OCI-LY7 (cell line): ENCODE results near the gene KCNRG. TPM values are rescaled to one million over a fixed set of nuclear protein-coding genes. Genes with fewer than 3 reads are reported as not detected.
A peak's percentile ranks its signal among the peaks of the same experiment; 100 is the strongest.

Experiments used
- BruUV-seq: library from RNA; stranded (reverse); fragments of 400-500 nt; replicated peaks from 2 replicates; lab custom pipeline; 2021; lab: Mats Ljungman, UMichigan
- CTCF ChIA-PET: fragments of 300-600 bp; sonication (Branson Sonifier 250); formaldehyde crosslinking; loops from one replicate; lab custom pipeline; 2022; ENCODE audit warnings: antibody characterized with exemption; ENCODE audit not compliant: unreplicated experiment; lab: Charles Lee
- POLR2A ChIA-PET: fragments of 300-600 bp; sonication (Branson Sonifier 250); formaldehyde crosslinking; loops from one replicate; lab custom pipeline; 2022; ENCODE audit warnings: antibody characterized with exemption; lab: Charles Lee
- DNase-seq: peaks from one replicate; pipeline ENCODE4 v3.0.0-alpha.2; 2015; ENCODE audit warnings: low spot score
- H2AFZ ChIP-seq: fragments of 200-600 bp; sonication (generic), shearing (Covaris generic); 2 replicates; pipeline ENCODE4 v1.6.1; 2014; ENCODE audit warnings: mild to moderate bottlenecking, antibody characterized with exemption, low read length, moderate library complexity
- H3K27ac ChIP-seq: fragments of 200-600 bp; sonication (generic); 2 replicates; pipeline ENCODE4 v1.5.1; 2014; ENCODE audit warnings: mixed run types, low read depth, mild to moderate bottlenecking, moderate library complexity, low read length, inconsistent platforms; ENCODE audit not compliant: poor library complexity, severe bottlenecking
- H3K36me3 ChIP-seq: fragments of 200-600 bp; sonication (generic); 2 replicates; pipeline ENCODE4 v1.6.1; 2014; ENCODE audit warnings: mild to moderate bottlenecking, antibody characterized with exemption, low read length, moderate library complexity, mixed read lengths; ENCODE audit not compliant: insufficient read depth
- H3K4me1 ChIP-seq: fragments of 200-600 bp; sonication (generic); 2 replicates; pipeline ENCODE4 v1.5.1; 2014; ENCODE audit warnings: mild to moderate bottlenecking, low read length; ENCODE audit not compliant: insufficient read depth, poor library complexity, severe bottlenecking
- H3K4me2 ChIP-seq: fragments of 200-600 bp; sonication (generic); 2 replicates; pipeline ENCODE4 v1.6.1; 2014; ENCODE audit warnings: mild to moderate bottlenecking, low read length
- H3K4me3 ChIP-seq: fragments of 200-600 bp; sonication (generic); 2 replicates; pipeline ENCODE4 v1.5.1; 2014; ENCODE audit warnings: mild to moderate bottlenecking, low read depth, low read length; ENCODE audit not compliant: poor library complexity, severe bottlenecking
- H3K79me2 ChIP-seq: fragments of 200-600 bp; sonication (generic); 2 replicates; pipeline ENCODE4 v1.6.1; 2016; ENCODE audit warnings: low read depth, mild to moderate bottlenecking, low read length, moderate library complexity, mixed read lengths; ENCODE audit not compliant: insufficient read depth
- H3K9me2 ChIP-seq: fragments of 200-600 bp; sonication (generic); 2 replicates; pipeline ENCODE4 v1.6.1; 2016; ENCODE audit warnings: mild to moderate bottlenecking, low read length, mixed read lengths; ENCODE audit not compliant: insufficient read depth
- H3K9me3 ChIP-seq: fragments of 200-600 bp; sonication (generic); 2 replicates; pipeline ENCODE4 v1.6.1; 2014; ENCODE audit warnings: mild to moderate bottlenecking, mixed run types, low read length, mixed read lengths
- H4K20me1 ChIP-seq: fragments of 200-600 bp; sonication (generic); 2 replicates; pipeline ENCODE4 v1.6.1; 2014; ENCODE audit warnings: mild to moderate bottlenecking, antibody characterized with exemption, low read length, moderate library complexity, mixed read lengths; ENCODE audit not compliant: insufficient read depth
- EZH2phosphoT487 ChIP-seq: fragments of 200-600 bp; sonication (generic); IDR thresholded peaks from 2 replicates; pipeline ENCODE4 v1.6.1; 2018; ENCODE audit warnings: low read depth, borderline replicate concordance, mild to moderate bottlenecking, mixed run types, antibody characterized with exemption, low read length, moderate library complexity, mixed read lengths
- intact Hi-C: fragments of 100-400 bp; cut with micrococcal nuclease; formaldehyde crosslinking; loops from one replicate; pipeline ENCODE4 v1.10.0; 2022; ENCODE audit not compliant: unreplicated experiment
- total RNA-seq, 2 experiments: library from RNA; depleted of rRNA in 1 of 2; stranded (reverse); fragments of >200 nt in 1 of 2; shearing (Covaris generic) in 1 of 2; gene quantifications; 2 replicates each; pipeline ENCODE4 v1.2.3, GENCODE V29; 2014 to 2022
- TF ChIP-seq, protein P1 (sequence below): fragments of 200-600 bp; sonication (generic); conservative IDR thresholded peaks from 2 replicates; pipeline ENCODE4 v1.5.1; 2014; ENCODE audit warnings: mild to moderate bottlenecking, antibody characterized with exemption, low read length, moderate library complexity, mixed read lengths

The KCNRG gene
- total RNA-seq, 2 experiments from 2014 or later = 0.28 TPM; not detected in 1

DNA sequence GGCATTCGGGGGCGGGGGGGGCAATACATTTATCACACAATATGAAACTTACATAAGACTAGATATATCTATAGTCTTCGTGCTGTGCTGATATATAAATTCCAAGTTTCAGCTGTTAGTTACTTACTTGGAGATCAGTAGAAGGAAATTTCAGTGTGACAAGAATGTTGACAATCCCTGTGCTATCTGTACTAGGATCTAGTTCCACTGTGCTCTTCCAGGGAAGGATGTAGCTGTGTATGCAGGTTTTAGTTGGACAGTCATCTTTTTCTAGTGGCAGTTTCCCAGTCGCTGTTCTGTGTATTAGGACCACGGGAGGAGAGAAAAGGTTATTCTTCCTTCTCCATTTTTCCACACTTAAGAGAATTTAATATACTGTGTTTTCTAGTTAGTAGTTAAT is 21.6 kb upstream of the KCNRG start:
- H3K4me3 ChIP-seq = no peak overlapping the region
- intact Hi-C loops = loop anchor here (10.0 kb wide), 1 partner anchor 601 kb away; no protein-coding TSS in a partner anchor
- no peak overlapping the region for H3K27ac ChIP-seq
- no peak overlapping the region for H3K4me2 ChIP-seq
- H2AFZ ChIP-seq = no peak overlapping the region
- no peaks in the 10 kb centered on the region for H4K20me1 ChIP-seq
- no peak for DNase-seq
- no peak for TF ChIP-seq EZH2phosphoT487
- TF ChIP-seq, protein P1, sequence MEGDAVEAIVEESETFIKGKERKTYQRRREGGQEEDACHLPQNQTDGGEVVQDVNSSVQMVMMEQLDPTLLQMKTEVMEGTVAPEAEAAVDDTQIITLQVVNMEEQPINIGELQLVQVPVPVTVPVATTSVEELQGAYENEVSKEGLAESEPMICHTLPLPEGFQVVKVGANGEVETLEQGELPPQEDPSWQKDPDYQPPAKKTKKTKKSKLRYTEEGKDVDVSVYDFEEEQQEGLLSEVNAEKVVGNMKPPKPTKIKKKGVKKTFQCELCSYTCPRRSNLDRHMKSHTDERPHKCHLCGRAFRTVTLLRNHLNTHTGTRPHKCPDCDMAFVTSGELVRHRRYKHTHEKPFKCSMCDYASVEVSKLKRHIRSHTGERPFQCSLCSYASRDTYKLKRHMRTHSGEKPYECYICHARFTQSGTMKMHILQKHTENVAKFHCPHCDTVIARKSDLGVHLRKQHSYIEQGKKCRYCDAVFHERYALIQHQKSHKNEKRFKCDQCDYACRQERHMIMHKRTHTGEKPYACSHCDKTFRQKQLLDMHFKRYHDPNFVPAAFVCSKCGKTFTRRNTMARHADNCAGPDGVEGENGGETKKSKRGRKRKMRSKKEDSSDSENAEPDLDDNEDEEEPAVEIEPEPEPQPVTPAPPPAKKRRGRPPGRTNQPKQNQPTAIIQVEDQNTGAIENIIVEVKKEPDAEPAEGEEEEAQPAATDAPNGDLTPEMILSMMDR = no peak
- no peaks in the 10 kb centered on the region for H3K9me2 ChIP-seq
- H3K4me1 ChIP-seq = peaks cover 21% of the 10 kb centered on the region
- peaks cover 68% of the 10 kb centered on the region for H3K36me3 ChIP-seq
- ChIA-PET POLR2A (no interaction called here), CTCF (no interaction called here)
- no peaks in the 10 kb centered on the region for H3K9me3 ChIP-seq
- BruUV-seq = no TSS peak
- peaks cover 12% of the 10 kb centered on the region for H3K79me2 ChIP-seq

DNA sequence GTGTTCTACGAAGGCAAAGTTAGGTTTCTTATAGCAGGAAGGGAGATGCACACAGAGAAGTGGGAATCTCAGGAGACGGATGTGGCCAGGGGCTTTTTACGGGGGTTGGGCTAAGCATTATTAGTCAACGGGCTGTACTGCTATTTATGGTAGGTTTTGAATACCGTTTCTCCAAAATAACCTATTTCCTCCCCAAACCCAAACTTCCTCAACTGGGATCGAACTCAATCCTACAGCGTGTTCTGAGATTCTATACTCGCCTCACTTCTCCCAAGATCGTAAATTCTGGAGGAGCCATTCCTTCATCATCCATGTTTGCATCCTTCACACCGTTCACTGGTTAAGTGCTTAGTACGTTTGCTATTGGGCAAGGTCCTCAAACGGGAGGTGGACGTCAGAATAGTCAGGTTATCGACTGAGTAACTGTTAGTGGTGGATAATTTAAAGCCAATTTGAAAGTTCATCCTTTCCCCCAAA is 19.6 kb upstream of the KCNRG start:
- BruUV-seq = TSS peak; percentile 40
- TF ChIP-seq EZH2phosphoT487 = no peak
- TF ChIP-seq, protein P1 = no peak
- Histone ChIP-seq H3K79me2 (peaks cover 32% of the 10 kb centered on the region), H3K36me3 (peaks cover 70% of the 10 kb centered on the region), H3K4me2 (peak overlapping the region; percentile 79), H3K4me1 (peaks cover 39% of the 10 kb centered on the region), H2AFZ (peak overlapping the region; percentile 88; the same call in 1 of the 2 replicates), H3K4me3 (peak overlapping the region; percentile 68), H3K9me3 (no peaks in the 10 kb centered on the region), H3K27ac (peak overlapping the region; percentile 60), H3K9me2 (no peaks in the 10 kb centered on the region), H4K20me1 (peaks cover 4% of the 10 kb centered on the region; the same call in 1 of the 2 replicates)
- intact Hi-C loops = loop anchor here (2.0 to 10.0 kb wide), 7 partner anchors 87 to 917 kb away; no protein-coding TSS in a partner anchor
- ChIA-PET CTCF (no interaction called here), POLR2A (interaction anchor here (0.6 kb wide), 1 partner anchor 87 kb away, joined by 3 read pairs; no protein-coding TSS in a partner anchor)
- no peak for DNase-seq
